Spleen (tissue), 11 donors: Measurements from ENCODE around the gene IL22. TPM values are rescaled to one million over a fixed set of nuclear protein-coding genes. Genes with fewer than 3 reads are reported as not detected.

ENCODE experiments used
- DNase-seq: peaks from one replicate; pipeline ENCODE4 v3.0.0-alpha.2; 2020
- H3K27ac ChIP-seq, 8 donors: fragments of 200-600 bp; sonication (generic) in 7 of 8; 1 replicate in 4 of 8; 2 replicates in 4 of 8; pipeline versions ENCODE4 v1.5.0 to v1.8.0; 2016 to 2021; ENCODE audit warnings: inconsistent platforms in 4 of 8, mild to moderate bottlenecking in 4 of 8, moderate library complexity in 1 of 8
- H3K27me3 ChIP-seq, 7 donors: fragments of 200-600 bp; sonication (generic) in 6 of 7; replicated peaks in 1 of 7; 1 replicate in 4 of 7; 2 replicates in 3 of 7; pipeline versions ENCODE4 v1.5.0 to v1.8.0; 2016 to 2021; ENCODE audit warnings: inconsistent platforms in 3 of 7, mild to moderate bottlenecking in 1 of 7
- H3K36me3 ChIP-seq, 6 donors: fragments of 200-600 bp; sonication (generic) in 5 of 6; 1 replicate in 4 of 6; 2 replicates in 2 of 6; pipeline versions ENCODE4 v1.5.0 to v1.8.0; 2016 to 2021; ENCODE audit warnings: inconsistent platforms in 2 of 6
- H3K4me1 ChIP-seq, 6 donors: fragments of 200-600 bp; sonication (generic) in 5 of 6; 1 replicate in 3 of 6; 2 replicates in 3 of 6; pipeline versions ENCODE4 v1.5.0 to v1.8.0; 2016 to 2021; ENCODE audit warnings: inconsistent platforms in 3 of 6
- H3K4me3 ChIP-seq, 8 donors: fragments of 200-600 bp; sonication (generic) in 7 of 8; 1 replicate in 4 of 8; 2 replicates in 4 of 8; pipeline versions ENCODE4 v1.5.0 to v1.8.0; 2016 to 2021; ENCODE audit warnings: inconsistent platforms in 4 of 8, mild to moderate bottlenecking in 4 of 8, moderate library complexity in 2 of 8
- H3K9me3 ChIP-seq, 8 donors: fragments of 200-600 bp; sonication (generic) in 7 of 8; 1 replicate in 4 of 8; 2 replicates in 4 of 8; pipeline versions ENCODE4 v1.5.0 to v1.8.0; 2016 to 2021; ENCODE audit warnings: inconsistent platforms in 4 of 8
- POLR2A ChIP-seq, 3 donors: fragments of 450-650 bp; IDR thresholded peaks; one replicate each; pipeline ENCODE4 v1.5.1; 2017; ENCODE audit warnings: antibody characterized with exemption in 3 of 3, mild to moderate bottlenecking in 1 of 3
- POLR2AphosphoS5 ChIP-seq, 3 donors: sonication (generic); formaldehyde crosslinking; IDR thresholded peaks; one replicate each; pipeline ENCODE4 v1.5.1; 2017; ENCODE audit warnings: antibody characterized with exemption in 3 of 3
- WGBS, 5 donors: extraction: QIAGEN DNeasy Blood & Tissue Kit in 3 of 5; methylation state at CpG; one replicate each; pipeline versions ENCODE4 v1.1.5 to v1.1.7; 2013 to 2018; 5-methylcytosine and 5-hydroxymethylcytosine counted together
- intact Hi-C: fragments of 100-400 bp; cut with DNase I; formaldehyde crosslinking; loops from one replicate; pipeline ENCODE4 v1.15.0; 2023; ENCODE audit warnings: low total_unique reads
- polyA plus RNA-seq, 3 donors: library from polyadenylated mRNA; stranded (reverse); fragments of 200-250 nt; gene quantifications; one replicate each; pipeline ENCODE4 v1.2.1, GENCODE V29; 2013
- total RNA-seq, 7 donors: library from RNA; depleted of rRNA in 3 of 7; stranded (reverse); fragments of >200 nt in 3 of 7; fragmentation: NEBNext Ultra II Directional in 4 of 7; extraction: Animal tissue kit (Norgen Biotek cat#: 25700) in 4 of 7; gene quantifications; one replicate each; pipeline versions ENCODE4 v1.1.0 to v1.2.1, GENCODE V29; 2016 to 2021
- TF ChIP-seq, protein P1 (sequence below), 11 experiments: fragments of 200-600 bp in 7 of 11; fragments of 450-650 bp in 4 of 11; sonication (generic) in 4 of 11; IDR thresholded peaks in 8 of 11; conservative IDR thresholded peaks in 3 of 11; 1 replicate in 7 of 11; 2 replicates in 4 of 11; pipeline versions ENCODE4 v1.4.0 to v1.8.0; 2016 to 2021; ENCODE audit warnings: antibody characterized with exemption in 11 of 11, inconsistent platforms in 4 of 11, mild to moderate bottlenecking in 1 of 11
- donor health status: healthy with polysubstance abuse.
- donor health status: DM: no; HTN: no; CAD: no; lungs with moderate emphysema.
- donor health status: DM: no; HTN: no; CAD: no.
- donor health status: Bipolar disorder and iron deficiency.
- donor health status: healthy.
- donor health status: DM: no; HTN: no; CAD: no.
- donor health status: DM: yes; HTN: yes; CAD: no.

Gene IL22
- total and polyA plus RNA-seq, 10 donors: not detected

DNA sequence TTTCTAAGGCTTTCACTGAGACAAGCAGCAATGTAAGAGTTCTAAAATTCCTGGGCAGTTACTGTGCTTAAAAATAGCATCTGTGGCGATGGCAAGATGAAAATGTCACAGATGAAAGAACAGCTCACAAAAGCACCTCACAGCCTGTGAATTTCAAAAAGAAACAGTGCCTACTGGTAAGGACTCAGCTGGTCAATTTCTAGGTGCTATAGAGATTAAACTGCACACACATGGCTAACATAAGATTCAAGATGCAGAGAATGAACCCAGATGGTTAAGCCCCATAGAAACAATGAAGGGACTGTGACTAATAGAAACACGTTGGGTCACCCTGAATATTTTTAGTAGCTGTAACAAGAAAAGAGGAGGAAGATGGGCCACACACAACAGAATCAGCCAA lies 15.8 kb downstream of the IL22 start:
- WGBS, 5 donors: 31 to 65% (median 54%) methylated on average over 2 of the region's 2 CpGs
- Histone ChIP-seq H3K9me3 (no peaks in the 10 kb centered on the region), H3K4me1 (peaks cover 0 to 37% (median 28%) of the 10 kb centered on the region in 6 donors), H3K27me3 (no peaks in the 10 kb centered on the region), H3K27ac (peak overlapping the region in 3 of 8 donors; percentile 69 to 79 (median 71)), H3K36me3 (no peaks in the 10 kb centered on the region), H3K4me3 (no peak overlapping the region)
- intact Hi-C loops: no loop called here
- no peak for DNase-seq
- TF ChIP-seq POLR2AphosphoS5 (IDR thresholded peaks at IDR 0.05): no peak
- no peak for TF ChIP-seq POLR2A (IDR thresholded peaks at IDR 0.05)
- TF ChIP-seq, protein P1, sequence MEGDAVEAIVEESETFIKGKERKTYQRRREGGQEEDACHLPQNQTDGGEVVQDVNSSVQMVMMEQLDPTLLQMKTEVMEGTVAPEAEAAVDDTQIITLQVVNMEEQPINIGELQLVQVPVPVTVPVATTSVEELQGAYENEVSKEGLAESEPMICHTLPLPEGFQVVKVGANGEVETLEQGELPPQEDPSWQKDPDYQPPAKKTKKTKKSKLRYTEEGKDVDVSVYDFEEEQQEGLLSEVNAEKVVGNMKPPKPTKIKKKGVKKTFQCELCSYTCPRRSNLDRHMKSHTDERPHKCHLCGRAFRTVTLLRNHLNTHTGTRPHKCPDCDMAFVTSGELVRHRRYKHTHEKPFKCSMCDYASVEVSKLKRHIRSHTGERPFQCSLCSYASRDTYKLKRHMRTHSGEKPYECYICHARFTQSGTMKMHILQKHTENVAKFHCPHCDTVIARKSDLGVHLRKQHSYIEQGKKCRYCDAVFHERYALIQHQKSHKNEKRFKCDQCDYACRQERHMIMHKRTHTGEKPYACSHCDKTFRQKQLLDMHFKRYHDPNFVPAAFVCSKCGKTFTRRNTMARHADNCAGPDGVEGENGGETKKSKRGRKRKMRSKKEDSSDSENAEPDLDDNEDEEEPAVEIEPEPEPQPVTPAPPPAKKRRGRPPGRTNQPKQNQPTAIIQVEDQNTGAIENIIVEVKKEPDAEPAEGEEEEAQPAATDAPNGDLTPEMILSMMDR (IDR thresholded peaks at IDR 0.05 in 8 of 11, conservative IDR thresholded peaks at IDR 0.05 in 3 of 11): no peak

DNA sequence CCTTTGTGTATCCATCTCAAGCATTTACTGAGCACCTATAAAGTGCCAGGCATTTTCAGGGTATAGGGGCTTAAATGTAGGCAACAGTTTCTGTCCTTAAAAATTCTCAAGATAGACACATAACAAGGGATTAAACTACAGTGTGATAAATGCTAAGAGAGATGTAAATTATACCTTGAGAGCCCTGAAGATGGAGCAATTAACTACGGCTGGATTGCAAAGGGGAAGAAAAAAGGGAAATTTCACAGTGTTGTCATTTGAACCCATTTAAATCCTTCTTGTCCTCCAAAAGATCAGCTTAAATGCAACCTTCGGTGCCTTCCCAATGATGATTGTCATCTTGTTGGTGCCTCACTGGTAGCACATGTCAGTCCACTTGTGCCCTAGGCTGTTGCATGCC lies 16.3 kb downstream of the IL22 start:
- peak overlapping the region; percentile 10 to 79 (median 70) for H3K27ac ChIP-seq
- H3K4me3 ChIP-seq: peak overlapping the region in 7 of 8 donors; percentile 20 to 66 (median 31)
- WGBS, 5 donors: 51 to 81% (median 61%) methylated on average over 2 of the region's 2 CpGs
- intact Hi-C loops: no loop called here
- no peaks in the 10 kb centered on the region for H3K9me3 ChIP-seq
- TF ChIP-seq, protein P1 (IDR thresholded peaks at IDR 0.05 in 8 of 11, conservative IDR thresholded peaks at IDR 0.05 in 3 of 11): no peak
- TF ChIP-seq POLR2AphosphoS5 (IDR thresholded peaks at IDR 0.05): no peak
- no peak for TF ChIP-seq POLR2A (IDR thresholded peaks at IDR 0.05)
- H3K4me1 ChIP-seq: peaks cover 0 to 37% (median 28%) of the 10 kb centered on the region in 6 donors
- H3K27me3 ChIP-seq: no peaks in the 10 kb centered on the region
- DNase-seq: no peak
- H3K36me3 ChIP-seq: no peaks in the 10 kb centered on the region

DNA sequence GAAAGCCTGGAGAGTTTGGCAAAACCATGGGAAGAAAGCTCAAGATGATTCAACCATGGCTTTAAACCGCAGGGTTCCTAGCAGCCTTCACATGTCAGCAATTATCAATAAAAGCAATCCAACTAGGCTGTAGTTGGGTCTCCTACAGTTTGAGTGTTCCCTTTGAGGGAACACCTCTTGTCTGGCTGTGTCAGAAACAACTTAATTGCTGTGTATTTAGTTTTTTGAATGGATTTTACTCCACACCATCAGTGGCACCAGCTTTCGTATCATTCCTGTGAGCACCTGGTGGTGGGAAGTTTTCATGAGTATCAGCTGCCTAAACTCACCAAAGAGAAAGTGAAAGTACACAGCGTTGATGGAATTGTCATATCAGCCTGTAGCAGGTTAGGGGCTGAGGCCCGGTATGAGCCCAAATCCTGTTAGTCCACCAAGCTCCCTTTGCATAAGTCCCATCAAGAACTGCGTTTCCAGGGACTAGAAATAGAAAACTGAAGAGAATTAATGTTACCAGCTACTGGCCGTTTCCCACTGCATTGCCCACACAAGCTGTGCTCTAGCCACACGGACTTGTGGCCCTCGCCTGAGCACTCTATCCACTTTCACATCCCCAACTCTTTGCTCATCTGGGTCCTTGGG lies 16.9 kb downstream of the IL22 start:
- Histone ChIP-seq H3K4me3 (peak overlapping the region; percentile 3 to 66 (median 30)), H3K9me3 (no peaks in the 10 kb centered on the region), H3K36me3 (no peaks in the 10 kb centered on the region), H3K27ac (peak overlapping the region; percentile 10 to 79 (median 70)), H3K27me3 (no peaks in the 10 kb centered on the region), H3K4me1 (peaks cover 0 to 36% (median 26%) of the 10 kb centered on the region in 6 donors)
- intact Hi-C loops: no loop called here
- 31 to 43% (median 32%) methylated on average over 8 of the region's 8 CpGs for WGBS, 5 donors
- TF ChIP-seq, protein P1 (IDR thresholded peaks at IDR 0.05 in 8 of 11, conservative IDR thresholded peaks at IDR 0.05 in 3 of 11): peak in 5 of 11 experiments; percentile 15 to 35 (median 23)
- no peak for TF ChIP-seq POLR2A (IDR thresholded peaks at IDR 0.05)
- no peak for DNase-seq

DNA sequence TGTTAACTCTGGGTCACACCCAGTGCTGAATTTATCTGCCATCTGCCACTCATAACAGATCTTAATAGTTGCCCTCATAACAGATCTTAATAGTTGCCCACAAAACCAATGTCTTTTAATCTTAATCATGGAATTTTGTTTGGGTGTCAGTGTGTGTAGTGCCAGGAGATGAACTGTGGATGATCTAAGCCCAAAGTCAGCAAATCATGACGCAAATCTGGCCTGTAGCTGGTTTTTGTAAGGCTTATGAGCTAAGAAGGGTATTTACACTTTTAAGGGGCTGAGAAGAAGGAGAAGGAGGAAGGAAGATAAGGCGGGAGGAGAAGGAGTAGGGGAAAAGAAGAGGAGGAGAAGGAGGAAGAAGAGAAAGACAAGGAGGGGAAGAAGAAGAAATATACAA lies 17.8 kb downstream of the IL22 start:
- intact Hi-C loops: no loop called here
- WGBS, 5 donors: 80 to 94% (median 87%) methylated on average over 2 of the region's 2 CpGs
- Histone ChIP-seq H3K27ac (no peak overlapping the region), H3K4me3 (no peak overlapping the region), H3K36me3 (no peaks in the 10 kb centered on the region), H3K27me3 (no peaks in the 10 kb centered on the region), H3K4me1 (peaks cover 0 to 26% (median 16%) of the 10 kb centered on the region in 6 donors), H3K9me3 (no peaks in the 10 kb centered on the region)
- DNase-seq: no peak
- TF ChIP-seq, protein P1 (IDR thresholded peaks at IDR 0.05 in 8 of 11, conservative IDR thresholded peaks at IDR 0.05 in 3 of 11): no peak
- no peak for TF ChIP-seq POLR2A (IDR thresholded peaks at IDR 0.05)
- TF ChIP-seq POLR2AphosphoS5 (IDR thresholded peaks at IDR 0.05): no peak
